ENCODE data around the gene LRRC4B.

DNA sequence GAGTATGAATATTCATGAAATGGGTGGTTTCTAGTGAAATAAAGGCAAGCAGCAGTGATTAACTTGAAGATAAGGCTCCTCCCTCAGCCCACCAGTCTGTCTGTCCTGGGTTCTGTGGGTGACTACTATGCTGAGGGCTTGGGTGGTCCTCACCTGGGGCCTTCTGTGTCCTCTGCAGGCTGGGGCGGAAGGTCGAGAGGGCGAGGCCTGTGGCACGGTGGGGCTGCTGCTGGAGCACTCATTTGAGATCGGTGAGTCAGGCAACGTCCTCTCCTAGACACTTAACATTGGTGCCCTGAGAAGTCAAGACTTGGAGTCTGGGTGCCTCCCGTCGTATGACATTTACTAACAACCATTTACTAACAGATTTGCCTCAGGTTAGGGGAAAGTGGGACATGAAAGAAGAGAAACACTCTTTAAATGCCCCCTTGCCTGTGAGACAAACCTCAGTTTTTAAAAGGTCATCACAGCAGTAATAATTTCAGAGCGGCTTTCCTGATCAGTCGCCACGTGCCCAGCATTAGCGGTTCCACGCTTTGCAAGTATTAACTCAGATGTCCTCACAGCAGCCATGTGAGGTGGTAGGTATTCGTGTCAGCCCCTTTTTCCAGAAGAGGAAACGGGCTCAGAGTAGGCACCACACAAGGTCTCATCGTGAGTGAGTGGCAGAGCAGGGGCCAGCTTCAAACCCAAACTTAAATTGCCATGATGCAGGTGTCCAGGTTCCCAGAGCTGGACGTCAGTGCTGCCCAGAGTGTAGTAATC, 90.3 kb downstream of the LRRC4B start:
- TF ChIP-seq, protein P1, sequence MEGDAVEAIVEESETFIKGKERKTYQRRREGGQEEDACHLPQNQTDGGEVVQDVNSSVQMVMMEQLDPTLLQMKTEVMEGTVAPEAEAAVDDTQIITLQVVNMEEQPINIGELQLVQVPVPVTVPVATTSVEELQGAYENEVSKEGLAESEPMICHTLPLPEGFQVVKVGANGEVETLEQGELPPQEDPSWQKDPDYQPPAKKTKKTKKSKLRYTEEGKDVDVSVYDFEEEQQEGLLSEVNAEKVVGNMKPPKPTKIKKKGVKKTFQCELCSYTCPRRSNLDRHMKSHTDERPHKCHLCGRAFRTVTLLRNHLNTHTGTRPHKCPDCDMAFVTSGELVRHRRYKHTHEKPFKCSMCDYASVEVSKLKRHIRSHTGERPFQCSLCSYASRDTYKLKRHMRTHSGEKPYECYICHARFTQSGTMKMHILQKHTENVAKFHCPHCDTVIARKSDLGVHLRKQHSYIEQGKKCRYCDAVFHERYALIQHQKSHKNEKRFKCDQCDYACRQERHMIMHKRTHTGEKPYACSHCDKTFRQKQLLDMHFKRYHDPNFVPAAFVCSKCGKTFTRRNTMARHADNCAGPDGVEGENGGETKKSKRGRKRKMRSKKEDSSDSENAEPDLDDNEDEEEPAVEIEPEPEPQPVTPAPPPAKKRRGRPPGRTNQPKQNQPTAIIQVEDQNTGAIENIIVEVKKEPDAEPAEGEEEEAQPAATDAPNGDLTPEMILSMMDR (IDR thresholded peaks at IDR 0.05; ENCODE audit: insufficient read depth, low read depth, low read length), result no peak
- TF ChIP-seq EZH2 (IDR thresholded peaks at IDR 0.05; ENCODE audit: insufficient read depth, low read length), result no peak

Data from astrocyte (in vitro differentiated cells and primary cell).